Measurements from ENCODE around the gene RTP3.
"Not testable (repeated sequence)": the region's sequence is repeated elsewhere in the genome, so short reads cannot be mapped to it uniquely, and the experiment has no call there.

The RTP3 gene

DNA sequence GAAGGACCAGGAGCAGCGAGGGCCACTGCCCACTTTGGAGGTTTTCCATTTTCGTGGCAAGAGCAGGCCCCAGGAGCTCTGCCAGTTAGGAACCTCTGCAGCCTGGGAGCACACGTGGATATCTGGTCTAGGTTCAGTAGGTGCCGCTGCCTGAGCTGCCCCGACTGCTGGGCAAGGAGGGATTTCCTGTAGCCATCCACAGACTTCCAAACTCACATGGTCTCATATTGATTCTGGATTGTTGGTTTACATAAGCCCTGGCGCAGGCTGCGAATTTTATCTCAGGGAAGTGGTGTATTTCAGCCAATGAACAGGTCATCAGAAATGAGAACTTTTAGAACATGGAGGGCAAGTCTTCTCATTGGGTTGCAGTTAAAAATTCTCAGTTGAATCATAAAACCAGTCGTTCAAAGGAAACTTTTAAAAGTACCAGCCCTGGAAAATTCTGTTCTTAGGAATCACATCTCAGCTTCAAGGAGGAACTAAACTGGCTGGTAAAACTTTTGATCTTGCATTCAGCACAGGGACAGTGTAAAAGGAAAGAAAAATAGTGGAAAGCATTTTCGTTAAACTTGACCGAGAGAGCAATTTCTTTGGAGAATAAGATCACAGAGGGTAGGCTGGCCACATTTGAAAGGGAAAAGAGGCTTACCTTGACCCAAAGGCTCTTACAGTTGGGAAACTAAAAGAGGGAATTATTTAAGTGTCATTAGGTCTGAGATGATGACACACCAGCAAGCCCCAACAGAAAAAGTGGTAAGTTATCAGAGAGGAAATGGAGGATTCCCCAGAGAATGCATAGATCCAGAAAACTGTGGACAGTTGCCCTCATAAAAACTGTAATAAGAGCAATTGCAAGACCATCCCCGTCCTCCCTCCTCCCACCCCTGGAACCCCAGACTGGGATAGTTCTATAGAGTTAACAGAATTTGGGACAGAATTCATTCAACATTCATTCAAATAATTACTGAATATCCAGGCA lies 6.4 kb upstream of the RTP3 start:
- DNase-seq: no peak

DNA sequence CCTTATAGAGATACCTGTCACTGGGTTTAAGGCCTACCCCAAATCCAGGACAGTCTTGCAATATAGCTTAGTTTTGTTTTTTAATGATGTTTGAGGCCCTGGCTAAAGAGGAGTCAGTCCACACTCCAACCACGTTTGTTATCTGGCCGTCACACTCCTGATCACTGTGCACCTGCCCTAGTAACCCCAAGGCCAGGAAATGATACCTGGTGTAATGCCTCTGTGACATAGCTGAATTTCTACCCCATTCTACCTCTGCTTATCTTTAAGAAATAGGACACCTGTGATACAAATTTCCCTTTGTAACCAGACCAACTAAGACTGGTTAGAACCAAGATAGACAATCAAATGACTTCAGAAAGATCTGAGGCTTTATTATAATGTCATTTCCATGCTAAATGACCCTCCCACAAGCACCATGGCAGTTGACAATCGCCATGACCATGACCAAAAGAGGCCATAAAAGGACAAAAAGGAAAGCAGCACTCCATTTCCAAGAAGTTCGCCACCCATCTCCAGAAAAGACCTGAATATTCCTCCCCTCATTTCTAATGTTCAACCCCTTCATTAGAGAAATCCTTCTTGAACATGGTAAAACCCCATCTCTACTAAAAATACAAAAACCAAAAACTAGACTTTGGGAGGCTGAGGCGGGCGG lies 4.8 kb upstream of the RTP3 start:
- no peak for DNase-seq

DNA sequence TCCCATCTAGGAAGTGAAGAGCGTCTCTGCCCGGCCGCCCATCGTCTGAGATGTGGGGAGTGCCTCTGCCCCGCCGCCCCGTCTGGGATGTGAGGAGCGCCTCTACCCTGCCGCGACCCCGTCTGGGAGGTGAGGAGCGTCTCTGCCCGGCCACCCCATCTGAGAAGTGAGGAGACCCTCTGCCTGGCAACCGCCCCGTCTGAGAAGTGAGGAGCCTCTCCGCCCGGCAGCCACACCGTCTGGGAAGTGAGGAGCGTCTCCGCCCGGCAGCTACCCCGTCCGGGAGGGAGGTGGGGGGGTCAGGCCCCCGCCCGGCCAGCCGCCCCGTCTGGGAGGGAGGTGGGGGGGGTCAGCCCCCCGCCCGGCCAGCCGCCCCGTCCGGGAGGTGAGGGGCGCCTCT lies 3.3 kb upstream of the RTP3 start:
- not testable (repeated sequence) for DNase-seq

DNA sequence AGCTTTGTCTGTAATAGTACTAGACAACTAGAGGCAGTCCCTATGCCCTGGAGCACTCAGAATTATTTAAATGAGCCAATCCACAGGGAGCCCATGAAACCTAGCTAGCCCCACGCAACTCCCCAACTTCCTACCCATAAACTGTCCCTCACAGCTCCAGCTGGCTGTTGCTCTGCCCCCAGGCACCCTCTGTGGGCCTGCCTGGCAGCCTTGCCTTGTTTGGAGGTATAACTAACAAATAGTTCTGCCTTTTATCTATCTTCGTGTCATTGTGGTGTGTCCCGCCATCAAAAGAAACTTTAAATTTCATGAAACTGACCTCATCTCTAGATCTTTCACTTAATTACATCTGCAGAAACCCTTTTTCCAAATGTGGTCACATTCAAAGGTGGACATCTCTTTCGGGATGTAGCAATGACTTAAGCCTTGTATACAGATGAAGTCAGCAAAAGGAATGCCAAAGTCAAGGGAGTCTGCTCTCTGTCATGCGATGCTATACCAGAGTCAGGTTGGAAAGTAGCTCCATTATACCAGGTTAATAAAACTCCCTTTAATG lies 1.8 kb upstream of the RTP3 start:
- DNase-seq: no peak

DNA sequence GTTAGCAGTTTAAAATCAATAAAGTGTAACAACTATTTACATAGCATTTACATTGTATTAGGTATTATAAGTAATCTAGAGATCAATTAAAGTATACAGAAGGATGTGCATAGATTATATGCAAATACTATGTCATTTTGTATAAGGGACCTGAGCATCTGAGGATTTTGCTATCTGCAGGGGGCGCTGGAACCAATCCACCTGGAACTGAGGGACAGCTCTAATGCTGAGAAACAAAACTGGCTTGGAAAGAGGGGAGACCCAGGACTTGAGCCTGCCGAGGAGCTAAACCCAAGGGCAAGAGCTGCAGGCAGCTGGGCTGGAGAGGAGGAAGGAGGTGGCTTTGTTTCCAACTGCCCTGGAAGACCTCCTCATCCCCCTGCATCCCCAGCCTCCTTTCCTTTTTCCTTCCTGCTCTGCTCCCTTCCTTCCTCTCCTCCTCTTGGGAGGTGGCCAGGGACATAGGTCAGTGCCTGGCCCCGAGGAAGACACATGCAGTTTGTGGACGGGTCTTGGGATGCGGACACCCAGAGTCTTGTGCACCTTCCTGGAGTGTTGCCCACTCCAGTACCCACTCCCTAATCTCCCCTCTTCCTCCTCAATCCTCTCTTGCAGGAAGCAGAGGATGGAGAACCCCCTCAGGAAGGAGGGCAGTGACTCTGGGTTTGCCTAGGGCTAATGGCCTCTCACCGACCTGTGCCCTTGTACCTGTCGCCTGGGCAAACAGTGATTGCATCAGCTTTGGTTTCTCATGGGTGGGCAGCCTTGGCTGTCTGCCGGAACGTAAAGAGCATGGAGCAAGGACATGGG lies 825 bp upstream of the RTP3 start:
- peak; percentile 84 for DNase-seq

DNA sequence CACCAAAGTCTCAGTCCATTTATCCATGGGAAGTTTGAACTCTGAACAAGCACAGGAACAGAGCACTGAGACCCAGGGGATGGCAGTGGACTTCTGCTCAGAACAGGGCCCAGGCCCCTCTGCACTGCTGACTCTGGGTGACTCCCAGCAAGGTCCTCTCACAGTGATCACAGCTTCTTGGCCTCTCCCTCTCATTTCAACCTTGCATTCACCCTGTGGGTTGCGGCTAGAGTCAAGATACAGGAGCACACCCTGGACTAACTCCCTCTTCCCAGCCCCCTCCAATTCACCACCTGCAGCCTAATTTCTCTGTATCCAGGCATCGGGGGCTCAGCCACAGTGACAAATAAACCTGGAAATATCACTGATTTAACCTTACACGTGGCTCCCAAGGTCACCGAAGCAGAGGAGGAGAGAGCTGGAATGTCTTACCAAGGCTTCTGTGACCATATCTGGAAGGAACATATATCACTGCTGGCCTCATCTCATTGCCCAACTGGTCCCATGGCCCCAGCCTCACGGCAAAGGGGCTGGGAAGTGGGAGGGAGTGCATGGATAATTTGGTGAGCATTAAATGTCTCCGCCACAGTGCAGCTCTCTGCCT lies 1.2 kb downstream of the RTP3 start:
- no peak for DNase-seq

DNA sequence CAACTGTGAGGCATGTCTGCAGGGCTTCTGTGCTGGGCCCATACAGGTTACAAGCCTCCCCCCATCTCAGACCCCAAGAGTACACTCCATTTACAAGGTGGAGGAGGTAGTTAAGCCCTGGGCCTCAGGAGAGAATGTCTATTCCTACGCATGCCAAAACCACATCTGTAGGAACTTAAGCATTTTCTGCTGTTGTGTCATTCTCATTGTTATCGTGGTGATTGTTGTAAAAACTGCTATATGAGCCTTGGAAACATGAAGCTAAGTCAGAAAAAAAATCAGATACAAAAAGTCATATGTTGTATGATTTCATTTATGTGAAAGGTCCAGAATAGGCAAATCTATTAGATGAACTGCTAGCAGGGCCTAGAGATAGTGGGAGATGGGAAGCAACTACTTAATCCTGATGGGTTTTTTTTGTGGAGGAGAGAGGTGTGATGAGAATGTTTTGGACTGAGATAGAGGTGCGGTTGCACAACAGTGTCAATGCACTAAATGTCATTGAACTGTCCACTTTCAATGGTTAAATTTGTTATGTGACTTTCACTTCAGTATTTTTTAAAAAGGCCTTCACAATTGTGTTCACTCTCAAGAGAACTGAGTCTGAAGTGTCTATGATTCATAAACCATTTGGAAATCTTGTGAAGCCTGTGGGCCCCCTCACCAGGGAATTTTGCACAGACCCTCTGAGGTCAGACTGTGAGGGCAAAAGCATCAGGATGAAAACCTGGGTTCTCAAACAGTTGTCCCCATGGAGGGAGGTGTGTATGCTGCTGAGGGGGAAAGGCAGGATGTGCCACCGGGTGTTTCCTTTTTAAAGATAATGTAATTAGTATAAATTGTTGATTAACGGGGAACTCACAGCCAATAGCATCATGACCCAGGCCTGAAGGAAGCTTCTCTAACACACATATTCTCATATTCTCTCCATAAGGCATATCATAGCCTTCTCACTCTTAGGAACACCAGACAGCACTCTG lies 3.2 kb downstream of the RTP3 start:
- DNase-seq: no peak

DNA sequence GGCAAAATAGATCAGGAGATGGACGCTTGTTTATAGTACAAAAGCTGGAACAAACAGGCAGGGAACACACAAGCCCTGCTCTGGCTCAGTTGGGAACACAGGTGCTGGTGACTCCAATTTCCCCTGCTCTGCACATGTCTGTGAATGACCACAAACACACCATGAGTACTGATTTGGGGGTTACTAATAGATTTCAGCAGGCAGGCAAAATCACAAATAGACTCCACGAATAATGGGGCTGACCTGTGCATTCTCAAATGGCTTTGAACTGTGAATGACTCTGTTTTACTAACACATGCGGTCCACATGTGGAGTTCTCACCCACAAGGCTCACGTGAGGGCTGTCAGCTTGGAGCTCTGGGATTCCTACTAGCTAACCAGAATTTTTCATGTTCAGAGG lies 3.9 kb downstream of the RTP3 start:
- no peak for DNase-seq

DNA sequence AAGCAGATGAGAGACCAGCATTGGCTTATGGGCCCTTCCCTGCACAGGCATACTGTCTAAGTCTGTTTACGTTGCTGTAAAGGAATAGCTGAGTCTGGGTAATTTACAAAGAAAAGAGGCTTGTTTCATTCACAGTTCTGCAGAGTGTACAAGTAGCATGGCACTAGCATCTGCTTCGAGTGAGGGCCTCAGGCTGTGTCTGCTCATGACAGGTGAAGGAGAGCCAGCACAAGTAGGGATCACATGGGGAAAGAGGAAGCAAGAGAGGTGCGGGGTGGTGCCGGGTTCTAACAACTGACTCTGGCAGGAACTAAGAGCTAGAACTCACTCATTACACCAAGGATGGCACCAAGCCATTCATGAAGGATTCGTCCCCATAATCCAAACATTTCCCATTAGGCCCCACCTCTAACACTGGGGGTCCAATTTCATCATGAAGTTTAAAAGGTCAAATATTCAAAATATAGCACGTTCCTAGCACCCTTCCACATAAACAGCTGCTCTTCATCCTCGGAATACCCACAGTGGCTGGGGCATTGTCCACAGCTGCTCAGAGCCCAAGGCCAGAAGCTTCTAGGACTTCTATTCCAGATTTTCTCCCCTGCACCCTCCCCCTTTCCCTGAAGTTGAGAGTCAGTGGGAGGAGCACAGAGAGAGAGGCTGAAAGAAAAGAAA lies 5.6 kb downstream of the RTP3 start:
- no peak for DNase-seq

DNA sequence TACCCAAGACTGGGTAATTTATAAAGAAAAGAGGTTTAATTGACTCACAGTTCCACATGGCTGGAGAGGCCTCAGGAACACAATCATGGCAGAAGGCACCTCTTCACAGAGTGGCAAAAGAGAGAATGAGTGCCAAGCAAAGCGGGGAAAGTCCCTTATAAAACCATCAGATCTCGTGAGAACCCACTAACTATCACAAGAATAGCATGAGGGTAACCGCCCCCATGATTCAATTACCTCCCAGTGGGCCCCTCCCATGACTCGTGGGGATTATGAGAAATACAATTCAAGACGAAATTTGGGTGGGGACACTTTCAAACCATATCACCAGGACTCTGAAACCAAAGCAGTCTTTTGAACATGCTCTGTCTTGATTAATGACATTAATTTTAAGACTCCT lies 7.0 kb downstream of the RTP3 start:
- DNase-seq: peak; percentile 15

DNA sequence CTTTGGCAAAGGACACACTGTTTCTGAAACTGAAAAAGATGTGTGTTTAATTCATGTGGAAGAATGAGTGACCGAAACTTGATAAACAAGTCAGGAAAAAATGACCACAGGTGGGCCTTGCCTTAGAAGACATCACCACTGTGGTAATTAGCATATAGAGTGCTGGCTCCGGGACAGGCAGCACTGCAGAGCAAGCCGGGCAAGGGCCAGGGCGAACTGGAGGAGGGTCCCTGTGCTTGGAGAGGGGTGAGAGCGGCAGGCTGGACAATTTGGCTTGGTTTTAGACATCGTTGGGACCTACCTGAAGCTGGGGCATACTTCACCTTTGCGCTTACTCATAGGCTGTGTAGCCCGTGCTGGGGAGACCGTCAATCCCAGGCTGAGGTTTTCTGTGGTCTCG lies 8.2 kb downstream of the RTP3 start:
- no peak for DNase-seq

DNA sequence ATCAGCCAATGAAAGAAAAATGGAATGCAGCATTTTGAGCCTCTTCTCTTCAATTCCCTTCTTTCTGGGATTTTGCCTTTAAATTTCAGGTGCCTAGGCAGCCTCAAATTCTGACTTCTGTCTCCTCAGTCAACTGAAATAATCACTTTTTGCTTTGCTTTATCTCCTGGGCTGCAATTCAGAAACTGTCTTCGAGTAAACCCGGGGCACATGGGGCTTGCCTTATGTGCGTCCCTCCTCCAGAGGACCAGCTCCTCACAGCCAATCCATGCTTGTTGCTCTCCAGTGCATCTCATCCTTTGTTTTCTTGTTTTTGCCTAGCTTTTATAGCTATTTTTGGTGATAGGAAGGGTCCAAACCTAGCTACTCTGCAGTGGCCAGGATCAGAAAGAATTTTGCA lies 8.8 kb downstream of the RTP3 start:
- DNase-seq: no peak

DNA sequence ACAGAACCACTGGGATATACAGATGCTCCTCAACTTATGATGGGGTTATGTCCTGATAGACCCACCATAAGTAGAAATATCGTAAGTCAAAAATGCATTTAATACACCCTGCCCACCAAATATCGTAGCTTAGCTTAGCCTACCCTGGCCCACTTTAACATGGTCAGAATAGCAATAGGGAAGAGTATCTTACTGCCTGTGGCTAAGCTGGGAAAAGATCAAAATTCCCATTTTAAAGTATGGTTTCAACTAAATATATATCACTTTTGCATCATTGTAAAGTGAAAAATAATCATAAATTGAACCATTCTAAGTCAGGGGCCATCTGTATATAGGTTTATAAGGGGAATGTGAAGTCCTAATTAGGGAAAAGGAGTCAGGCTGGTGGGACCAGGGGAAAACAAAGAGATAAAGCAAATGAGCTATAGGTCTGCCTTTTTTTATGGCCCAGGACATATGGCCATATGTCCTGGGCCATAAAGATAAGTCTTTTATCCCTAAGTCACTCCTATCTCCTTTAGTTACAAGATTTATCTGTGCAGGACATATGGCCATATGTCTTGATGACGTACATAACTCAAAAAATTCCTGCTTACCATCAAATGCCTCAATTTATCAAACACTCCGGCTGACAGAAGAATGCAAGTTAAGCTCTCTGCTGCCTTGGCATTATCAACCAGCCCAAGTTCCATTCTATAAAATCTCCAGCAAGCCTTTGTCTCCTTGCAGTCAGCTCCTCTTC lies 11.2 kb downstream of the RTP3 start:
- no peak for DNase-seq

DNA sequence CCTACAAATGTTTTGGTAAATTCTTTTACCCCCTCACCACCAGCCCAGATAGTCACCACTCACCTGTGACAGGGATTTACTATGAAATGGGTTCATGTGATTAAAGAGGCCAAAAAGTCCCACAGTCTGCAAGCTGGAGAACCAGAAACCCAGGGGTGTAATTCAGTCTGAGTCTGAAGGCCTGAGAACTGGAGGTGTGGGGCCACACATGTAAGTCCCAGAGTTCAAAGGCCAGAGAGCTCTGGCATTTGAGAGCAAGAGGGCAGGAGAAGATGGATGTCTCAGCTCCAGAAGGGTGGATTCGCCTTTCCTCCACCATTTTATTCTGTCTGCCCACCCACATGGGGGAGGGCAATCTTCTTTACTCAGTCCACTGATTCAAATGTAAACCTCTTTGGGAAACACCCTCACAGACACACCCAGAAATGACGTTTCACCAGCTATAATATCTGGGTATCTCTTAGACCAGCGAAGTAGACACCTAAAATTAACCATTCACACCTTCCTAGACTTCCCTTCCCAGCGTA lies 11.9 kb downstream of the RTP3 start:
- DNase-seq: no peak

DNA sequence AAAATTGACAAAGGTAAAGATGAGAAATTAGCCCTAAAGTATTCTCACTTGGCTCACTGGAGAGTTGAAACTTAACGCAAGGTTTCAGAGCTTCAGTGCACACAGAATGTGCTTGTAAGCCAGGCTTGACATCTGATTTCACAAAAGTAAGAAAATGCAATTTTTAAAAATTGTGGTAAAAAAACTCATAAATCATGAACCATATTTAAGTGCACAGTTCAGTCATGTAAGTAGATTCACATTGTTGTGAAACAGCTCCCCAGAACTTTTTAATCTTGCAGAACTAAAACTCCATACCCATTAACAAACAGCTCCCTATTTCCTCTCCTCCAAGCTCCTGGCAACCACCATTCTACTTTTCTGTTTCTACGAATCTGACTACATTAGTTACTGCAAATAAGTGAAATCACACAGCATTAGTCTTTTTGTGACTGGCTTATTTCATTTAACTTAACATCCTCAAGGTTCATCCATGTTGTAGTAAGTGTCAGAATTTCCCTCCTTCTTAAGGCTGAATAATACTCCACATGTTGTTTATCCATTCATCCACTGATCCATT lies 14.5 kb downstream of the RTP3 start:
- no peak for DNase-seq

DNA sequence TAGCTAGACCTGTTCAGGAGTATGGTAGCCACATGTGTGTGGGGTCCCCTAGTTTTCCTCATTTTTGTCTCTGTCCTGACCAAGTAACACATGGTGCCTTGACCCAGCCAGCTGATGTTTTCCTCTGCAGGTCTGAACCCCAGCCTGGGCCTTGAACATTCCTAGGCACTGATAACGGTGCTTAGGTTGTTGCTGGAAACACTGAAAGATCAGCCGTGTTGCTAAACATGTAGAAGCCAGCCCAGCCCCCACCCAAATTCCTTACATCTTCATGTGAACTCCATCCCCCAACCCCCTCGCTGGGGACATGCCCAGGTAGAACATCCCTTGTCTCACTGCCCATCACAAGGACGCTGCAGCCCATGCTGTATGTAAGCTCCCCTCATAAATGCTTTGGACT lies 18.7 kb downstream of the RTP3 start:
- no peak for DNase-seq

DNA sequence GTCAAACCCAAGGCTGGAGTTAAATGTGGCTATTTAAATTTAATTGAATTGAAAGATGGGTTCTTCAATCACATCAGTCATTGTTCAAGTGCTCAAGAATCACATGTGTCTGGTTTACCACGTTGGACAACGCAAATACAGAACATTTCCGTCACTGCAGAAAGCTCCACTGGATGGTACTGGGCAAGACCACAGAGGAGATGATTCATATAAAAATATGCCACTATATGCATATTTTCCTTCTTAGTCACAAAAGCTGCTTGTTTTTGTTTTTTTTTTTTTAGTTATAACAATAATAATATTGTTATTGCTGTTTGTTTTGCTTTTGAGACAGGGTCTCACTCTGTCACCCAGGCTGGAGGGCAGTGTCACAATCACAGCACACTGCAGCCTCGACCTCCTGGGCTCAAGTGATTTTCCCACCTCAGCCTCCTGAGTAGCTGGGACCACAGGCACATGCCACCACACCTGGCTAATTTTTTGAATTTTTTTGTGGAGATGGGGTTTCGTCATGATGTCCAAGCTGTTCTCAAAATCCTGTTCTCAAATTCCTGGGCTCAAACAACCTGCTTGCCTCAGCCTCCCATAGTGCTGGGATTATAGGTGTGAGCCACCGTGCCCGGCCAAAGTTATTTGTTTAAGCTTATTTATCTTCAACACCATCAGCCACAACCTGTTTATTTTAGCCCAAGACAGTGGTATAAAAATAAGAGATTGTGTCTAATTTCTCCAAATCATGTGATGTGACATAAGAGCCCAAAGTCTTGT lies 19.4 kb downstream of the RTP3 start:
- DNase-seq: no peak

DNA sequence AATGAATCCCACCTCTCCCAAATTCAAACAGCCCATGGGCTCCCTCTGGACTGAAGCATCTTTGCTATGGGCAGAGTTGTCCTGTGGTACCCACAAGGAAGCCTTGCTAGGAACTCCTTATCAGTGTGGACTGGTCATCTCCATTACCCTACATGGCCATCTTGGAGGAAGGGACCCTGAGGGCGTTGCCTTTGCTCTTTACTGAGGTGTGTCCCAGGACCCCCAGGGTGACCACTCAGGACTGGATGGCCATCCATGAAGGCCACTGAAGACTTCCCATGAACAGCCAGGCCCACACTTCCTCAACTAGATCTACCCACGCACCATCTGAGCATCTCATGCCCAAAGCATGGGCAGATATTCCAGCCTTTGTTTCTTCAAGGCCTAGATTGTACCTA lies 20.0 kb downstream of the RTP3 start:
- DNase-seq: no peak

DNA sequence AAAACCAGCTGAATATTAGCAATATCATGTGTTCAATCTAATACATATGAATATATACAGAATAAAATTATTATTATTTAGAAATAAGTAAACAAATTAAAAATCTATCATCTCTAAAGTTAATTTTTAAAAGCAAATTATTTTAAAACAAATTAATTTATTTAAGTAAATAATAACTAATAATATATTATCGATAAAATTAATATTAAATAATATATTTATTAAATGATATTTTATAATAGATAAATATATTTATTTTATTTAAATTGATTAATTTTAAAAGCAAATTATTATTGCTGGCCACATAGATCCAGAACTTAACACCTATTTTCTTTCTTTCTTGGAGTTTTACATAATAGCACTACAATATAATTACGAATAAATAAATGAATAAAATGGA lies 22.2 kb downstream of the RTP3 start:
- DNase-seq: no peak
